Measurements from ENCODE around the gene POLR1C.
"Not testable (repeated sequence)": the region's sequence is repeated elsewhere in the genome, so short reads cannot be mapped to it uniquely, and the experiment has no call there.

The POLR1C gene

GRCh38 chr6:43509984-43510826, 6.7 kb upstream of the POLR1C start, which contains the start of gene LRRC73:
Gene LRRC73 (minus strand): TSS chr6:43510346. CDS start chr6:43509785, 561 bp downstream.
- DNase-seq (ENCODE audit: low read depth), result peak; percentile 83

DNA sequence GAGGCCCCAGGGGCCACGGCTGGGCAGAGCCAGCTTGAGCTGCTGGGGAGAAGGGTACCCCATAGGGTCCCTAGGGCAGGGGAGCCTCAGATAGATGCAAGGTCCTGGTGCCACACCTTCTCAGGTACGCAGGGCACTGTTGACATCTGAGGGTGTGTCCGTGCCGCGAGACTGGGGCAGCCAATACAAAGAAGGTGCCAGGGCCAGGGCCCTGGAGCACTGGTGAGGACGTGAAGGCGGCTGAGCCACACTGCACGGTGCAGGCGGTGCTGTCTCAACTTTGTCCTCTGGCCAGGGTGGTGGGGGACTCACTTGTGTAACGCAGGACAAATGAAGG, 6.1 kb upstream of the POLR1C start:
- DNase-seq (ENCODE audit: low read depth), result no peak

DNA sequence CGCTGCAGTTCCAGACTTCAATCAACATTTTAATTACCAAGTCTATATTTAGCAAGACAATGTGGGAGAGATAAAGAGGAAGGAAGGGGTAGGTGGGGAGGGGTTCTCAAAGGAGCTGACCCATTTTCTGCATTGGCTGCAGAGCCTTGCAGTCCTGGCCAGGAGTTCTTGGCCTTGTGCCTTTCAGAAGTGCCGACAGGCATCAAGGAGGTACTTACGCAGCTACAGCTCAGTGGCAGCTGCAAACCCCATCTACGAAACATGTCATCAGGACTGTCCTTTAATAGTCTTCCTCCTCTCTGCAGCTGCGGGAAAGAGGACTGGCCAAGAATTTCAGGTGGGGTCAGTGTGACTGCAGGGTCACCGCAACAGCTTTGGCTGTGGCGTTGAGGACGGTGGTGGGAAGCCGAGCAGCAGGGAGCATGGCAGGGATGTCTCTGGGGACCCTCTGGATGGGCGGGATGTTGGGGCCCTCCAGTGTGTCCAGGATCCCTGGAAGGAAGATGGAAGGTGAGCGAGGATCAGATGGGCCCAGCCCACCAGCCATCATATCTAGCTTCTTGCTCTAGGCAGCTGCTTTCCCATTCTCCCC, 5.0 kb upstream of the POLR1C start:
- no peak for DNase-seq (ENCODE audit: low read depth)

GRCh38 chr6:43515808-43516207, 1.1 kb upstream of the POLR1C start:
- DNase-seq (ENCODE audit: low read depth), result no peak

DNA sequence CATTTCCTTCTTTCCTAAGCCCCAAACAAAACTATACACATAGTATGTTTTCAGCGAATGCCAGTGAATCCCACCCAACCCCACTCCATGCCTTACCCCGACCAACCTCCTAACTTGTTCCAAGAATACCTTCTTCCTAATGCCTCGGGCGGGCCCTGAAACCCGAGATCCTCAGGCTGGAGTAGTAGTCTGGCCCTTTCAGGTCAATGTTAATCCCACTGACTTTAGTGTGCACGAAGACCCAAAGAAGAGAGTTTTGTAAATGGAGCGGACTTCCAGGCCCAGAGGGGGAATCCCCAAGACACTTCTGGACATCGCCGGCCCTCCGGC, 557 bp upstream of the POLR1C start:
- DNase-seq (ENCODE audit: low read depth), result no peak

GRCh38 chr6:43517505-43518357, 842 bp downstream of the POLR1C start:
- no peak for DNase-seq (ENCODE audit: low read depth)

DNA sequence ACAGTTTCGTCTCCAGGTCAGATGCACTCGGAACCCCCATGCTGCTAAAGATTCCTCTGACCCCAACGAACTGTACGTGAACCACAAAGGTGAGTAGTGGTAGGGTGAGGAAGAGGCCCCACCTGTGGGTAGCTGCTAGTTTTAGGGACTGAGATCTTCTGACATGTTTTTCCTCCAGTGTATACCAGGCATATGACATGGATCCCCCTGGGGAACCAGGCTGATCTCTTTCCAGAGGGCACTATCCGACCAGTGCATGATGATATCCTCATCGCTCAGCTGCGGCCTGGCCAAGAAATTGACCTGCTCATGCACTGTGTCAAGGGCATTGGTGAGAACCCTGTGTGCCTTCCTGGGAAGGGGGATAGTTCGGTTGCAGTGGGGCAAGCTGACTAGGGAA, 3.2 kb downstream of the POLR1C start:
- DNase-seq (ENCODE audit: low read depth), result no peak

DNA sequence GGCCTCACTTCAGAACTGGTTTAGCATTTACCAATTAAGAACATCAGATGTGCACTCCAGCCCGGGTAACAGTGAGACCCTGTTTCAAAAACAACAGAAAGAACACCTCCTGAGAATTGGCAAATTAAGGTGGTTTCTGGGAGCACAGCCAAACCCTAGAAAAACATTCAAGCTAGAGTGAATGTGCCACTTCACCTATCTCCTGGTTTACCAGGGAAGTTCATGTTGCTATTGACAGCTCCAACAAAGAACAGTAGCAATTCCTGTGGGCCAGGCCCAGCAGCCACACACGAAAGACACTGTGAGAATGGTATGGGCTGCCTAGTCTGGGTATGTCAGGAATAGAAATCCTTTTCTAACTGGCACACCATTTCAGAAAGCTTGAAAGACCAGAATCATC, 4.9 kb downstream of the POLR1C start:
- DNase-seq (ENCODE audit: low read depth), result no peak

DNA sequence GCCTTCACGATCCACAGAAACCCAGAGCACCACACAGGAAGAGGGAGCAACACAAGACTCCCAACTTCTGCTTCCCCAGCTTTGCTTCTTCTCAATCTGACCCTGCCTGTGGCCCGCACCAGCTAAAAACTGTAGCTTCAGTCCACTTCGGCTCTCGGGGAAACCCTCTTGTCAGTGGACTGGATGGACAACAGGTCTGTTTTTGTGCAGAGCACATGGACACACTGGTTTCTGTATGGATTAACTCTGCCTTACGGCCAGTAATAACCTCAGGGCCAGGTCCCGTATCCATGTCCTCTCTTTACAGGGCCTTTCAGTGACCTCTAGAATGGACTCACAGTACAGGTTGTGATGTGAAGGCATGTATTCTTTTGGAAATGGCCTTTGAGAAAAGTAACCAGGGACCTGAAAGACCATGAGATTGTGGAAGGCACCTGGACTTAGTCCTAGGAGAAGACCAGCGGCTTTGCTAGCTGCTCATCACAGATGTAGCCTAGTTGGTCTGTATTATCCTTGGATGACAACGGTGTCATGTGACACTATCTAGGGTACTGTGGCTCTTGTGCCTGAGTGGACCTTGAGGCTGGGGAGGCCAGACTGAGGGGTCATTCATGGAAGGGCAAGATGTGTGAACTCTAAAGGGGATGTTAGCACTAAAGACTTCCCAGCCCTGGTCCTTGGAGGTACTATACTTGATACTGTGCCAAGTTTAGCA, 5.8 kb downstream of the POLR1C start:
- DNase-seq (ENCODE audit: low read depth), result no peak

- no peak for DNase-seq (ENCODE audit: low read depth)
These were observed 6.4 kb downstream of the POLR1C start for GRCh38 chr6:43523284-43523683.

- no peak for DNase-seq (ENCODE audit: low read depth)
These were observed 7.6 kb downstream of the POLR1C start for GRCh38 chr6:43524483-43524961.

- DNase-seq (ENCODE audit: low read depth), result peak; percentile 23
These were observed 15.3 kb downstream of the POLR1C start for GRCh38 chr6:43532201-43532600.

DNA sequence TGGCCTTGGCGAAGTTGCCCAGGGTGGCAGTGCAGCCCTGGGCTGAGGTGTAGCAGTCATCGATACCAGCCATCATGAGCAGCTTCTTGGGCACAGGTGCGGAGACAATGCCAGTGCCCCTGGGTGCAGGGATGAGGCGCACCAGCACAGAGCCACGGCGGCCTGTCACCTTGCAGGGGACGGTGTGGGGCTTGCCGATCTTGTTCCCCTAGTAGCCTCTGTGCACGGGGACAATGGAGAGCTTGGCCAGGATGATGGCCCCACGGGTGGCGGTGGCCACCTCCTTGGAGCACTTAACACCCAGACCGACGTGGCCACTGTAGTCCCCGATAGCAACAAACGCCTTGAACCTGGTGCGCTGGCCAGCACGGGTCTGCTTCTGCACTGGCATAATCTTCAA, 22.1 kb downstream of the POLR1C start:
- DNase-seq (ENCODE audit: low read depth), result not testable (repeated sequence)

DNA sequence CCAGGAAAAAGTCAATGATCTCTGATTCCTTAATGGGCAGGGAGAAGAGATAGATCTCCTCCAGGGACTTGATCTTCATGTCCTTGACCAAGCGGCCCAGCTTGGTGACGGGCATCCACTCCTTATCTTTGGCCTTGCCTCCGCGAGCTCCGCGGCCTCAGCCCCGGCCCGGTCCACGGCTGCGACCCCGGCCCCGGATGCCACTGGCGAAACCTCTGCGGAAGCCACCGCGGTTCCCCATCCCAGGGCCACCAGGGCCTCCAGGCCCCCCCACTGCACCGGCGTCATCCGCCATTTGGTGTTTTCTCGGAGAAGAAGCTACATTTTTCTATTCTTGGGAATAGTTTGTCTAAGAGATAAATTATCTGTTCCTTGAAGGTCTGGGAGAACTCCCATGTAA, 22.5 kb downstream of the POLR1C start:
- not testable (repeated sequence) for DNase-seq (ENCODE audit: low read depth)

DNA sequence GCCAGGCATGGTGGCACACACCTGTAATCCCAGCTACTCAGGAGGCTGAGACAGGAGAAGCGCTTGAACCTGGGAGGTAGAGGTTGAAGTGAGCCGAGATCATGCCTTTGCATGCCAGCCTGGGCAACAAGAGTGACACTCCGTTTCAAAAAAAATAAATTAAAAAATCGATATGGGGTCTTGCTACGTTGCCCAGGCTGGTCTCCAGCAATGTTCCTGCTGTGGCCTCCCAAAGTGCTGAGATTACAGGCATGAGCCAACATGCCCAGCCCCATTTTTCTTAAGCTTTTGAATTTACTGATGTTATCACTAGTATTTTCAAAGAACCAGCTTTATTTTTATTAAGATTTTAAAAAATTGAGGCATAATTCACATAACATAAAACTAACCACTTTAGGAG, 23.6 kb downstream of the POLR1C start:
- DNase-seq (ENCODE audit: low read depth), result no peak

GRCh38 chr6:43541774-43542471, 25.0 kb downstream of the POLR1C start:
- DNase-seq (ENCODE audit: low read depth), result no peak

DNA sequence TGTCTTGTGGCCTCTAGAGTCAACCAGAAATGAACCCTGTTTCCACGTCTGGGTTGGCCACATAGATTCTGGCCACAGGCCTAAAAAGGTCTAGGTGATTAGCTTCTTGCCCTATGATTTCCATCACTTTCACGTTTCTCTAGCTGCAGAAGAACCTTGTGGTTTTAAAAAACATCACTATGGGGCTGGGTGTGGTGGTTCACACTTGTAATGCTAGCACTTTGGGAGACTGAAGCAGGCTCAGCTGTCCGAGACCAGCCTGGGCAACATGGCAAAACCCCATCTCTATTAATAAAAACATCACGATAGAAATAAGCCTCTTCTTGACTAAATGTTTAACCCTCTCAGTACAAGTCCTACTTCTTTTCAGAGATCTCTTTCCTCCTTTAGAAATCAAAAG, 27.6 kb downstream of the POLR1C start:
- no peak for DNase-seq (ENCODE audit: low read depth)

DNA sequence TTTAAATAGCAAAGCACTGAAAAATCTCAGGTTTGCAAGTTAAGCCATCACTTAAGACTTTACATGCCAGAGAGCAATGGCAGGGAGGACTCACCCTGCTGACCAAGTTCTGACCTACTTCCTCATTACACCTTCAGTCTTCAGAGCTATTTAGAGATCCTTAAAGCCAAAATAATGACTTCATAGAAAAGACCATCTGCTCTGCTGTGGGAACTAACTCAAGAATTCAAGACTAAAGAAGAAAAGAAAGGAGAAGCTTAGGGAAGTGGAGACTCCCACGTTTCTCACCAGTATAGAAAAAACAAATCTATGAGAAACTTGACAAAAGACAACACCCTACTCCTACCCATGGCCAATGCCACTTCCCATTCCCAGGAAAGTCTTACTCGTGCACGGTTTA, 30.3 kb downstream of the POLR1C start:
- no peak for DNase-seq (ENCODE audit: low read depth)

DNA sequence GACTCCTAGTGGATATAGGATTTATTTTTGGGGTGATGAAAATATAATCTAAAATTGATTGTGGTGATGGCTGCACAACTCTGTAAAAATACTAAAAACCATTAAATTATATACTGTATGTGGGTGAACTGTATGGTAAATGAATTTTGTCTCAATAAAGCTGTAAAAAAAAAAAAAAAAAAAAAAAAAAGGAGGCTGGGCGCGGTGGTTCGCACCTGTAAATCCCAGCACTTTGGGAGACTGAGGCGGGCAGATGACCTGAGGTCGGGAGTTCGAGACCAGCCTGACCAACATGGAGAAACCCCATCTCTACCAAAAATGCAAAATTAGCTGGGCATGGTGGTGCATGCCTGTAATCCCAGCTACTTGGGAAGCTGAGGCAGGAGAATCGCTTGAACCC, 40.7 kb downstream of the POLR1C start:
- not testable (repeated sequence) for DNase-seq (ENCODE audit: low read depth)

DNA sequence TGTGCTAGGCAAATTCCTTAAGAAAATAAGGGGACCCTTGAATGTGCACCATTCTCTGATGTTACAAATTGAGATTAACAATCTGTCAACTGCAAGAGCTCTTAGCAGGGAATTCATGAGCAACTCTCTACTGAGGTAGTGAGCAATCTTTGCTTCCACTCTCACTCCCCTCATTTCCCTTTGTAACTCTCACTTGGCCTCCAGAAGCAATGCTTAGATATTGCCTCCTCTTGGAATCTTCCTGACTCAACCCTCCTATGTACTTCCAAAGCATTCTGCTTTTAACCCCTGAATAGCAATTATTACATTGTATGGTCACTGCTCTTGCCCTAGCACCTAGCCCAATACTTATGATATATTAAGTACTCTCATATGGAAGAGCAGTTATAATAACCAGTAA, 42.4 kb downstream of the POLR1C start:
- no peak for DNase-seq (ENCODE audit: low read depth)

- DNase-seq (ENCODE audit: low read depth), result no peak
These were observed 54.1 kb downstream of the POLR1C start for GRCh38 chr6:43570876-43571441.

Measured in EH (cell line).